Measurements from ENCODE around the gene FOXO1.
"Not testable (repeated sequence)": the region's sequence is repeated elsewhere in the genome, so short reads cannot be mapped to it uniquely, and the experiment has no call there.

FOXO1 gene

GRCh38 chr13:40666045-40666932 is at the start of gene FOXO1:
Gene FOXO1, minus strand, starts transcription at chr13:40666641. Its CDS starts 429 bp downstream, at chr13:40666212.
- DNase-seq = peak; percentile 40

- not testable (repeated sequence) for DNase-seq
These were observed 48.0 kb upstream of the FOXO1 start for GRCh38 chr13:40714433-40714832.

- no peak for DNase-seq
These were observed 40.0 kb upstream of the FOXO1 start for GRCh38 chr13:40706439-40706838.

GRCh38 chr13:40697711-40698110 is 31.3 kb upstream of the FOXO1 start:
- no peak for DNase-seq

- DNase-seq = no peak
These were observed 28.0 kb upstream of the FOXO1 start for GRCh38 chr13:40694426-40694825.

GRCh38 chr13:40692946-40693345 is 26.5 kb upstream of the FOXO1 start:
- no peak for DNase-seq

- no peak for DNase-seq
These were observed 22.3 kb upstream of the FOXO1 start for GRCh38 chr13:40688781-40689180.

GRCh38 chr13:40682449-40683240 is 16.2 kb upstream of the FOXO1 start:
- DNase-seq = no peak

GRCh38 chr13:40681341-40682146 is 15.1 kb upstream of the FOXO1 start:
- DNase-seq = peak; percentile 61

- no peak for DNase-seq
These were observed 14.3 kb upstream of the FOXO1 start for GRCh38 chr13:40680659-40681323.

- no peak for DNase-seq
These were observed 13.1 kb upstream of the FOXO1 start for GRCh38 chr13:40679480-40679985.

- DNase-seq = no peak
These were observed 10.6 kb upstream of the FOXO1 start for GRCh38 chr13:40677064-40677463.

GRCh38 chr13:40676007-40676406 is 9.6 kb upstream of the FOXO1 start:
- DNase-seq = no peak

GRCh38 chr13:40673414-40673813 is 7.0 kb upstream of the FOXO1 start:
- no peak for DNase-seq

- no peak for DNase-seq
These were observed 6.4 kb upstream of the FOXO1 start for GRCh38 chr13:40672765-40673397.

- no peak for DNase-seq
These were observed 5.7 kb upstream of the FOXO1 start for GRCh38 chr13:40671956-40672764.

GRCh38 chr13:40670307-40670706 is 3.9 kb upstream of the FOXO1 start:
- no peak for DNase-seq

GRCh38 chr13:40668335-40668734 is 1.9 kb upstream of the FOXO1 start:
- no peak for DNase-seq

GRCh38 chr13:40667622-40667978 is 1.2 kb upstream of the FOXO1 start:
- DNase-seq = no peak

- no peak for DNase-seq
These were observed 636 bp upstream of the FOXO1 start for GRCh38 chr13:40666933-40667621.

Data from GF-D8 (cell line).